AG04449 (cell line): Measurements from ENCODE around the gene KAZN.

Source experiments
- CTCF ChIA-PET: fragments of 350-600 bp; formaldehyde crosslinking; extraction: SDS; loops from one replicate; lab custom pipeline; 2021; ENCODE audit warnings: antibody characterized with exemption; lab: Yijun Ruan, JAX
- POLR2A ChIA-PET: fragments of 400-600, 350-600 bp; formaldehyde crosslinking; extraction: SDS; loops from one replicate; lab custom pipeline; 2020; ENCODE audit warnings: antibody characterized with exemption, inconsistent platforms; lab: Yijun Ruan, JAX
- DNase-seq: peaks from one replicate; pipeline ENCODE4 v3.0.0-alpha.2; 2010; ENCODE audit warnings: low read depth, low spot score
- H3K4me3 ChIP-seq: 2 replicates; pipeline ENCODE4 v1.5.1; 2011; ENCODE audit warnings: low read depth, mild to moderate bottlenecking, control low read depth, low read length
- CTCF ChIP-seq: IDR thresholded peaks from one replicate; pipeline ENCODE4 v1.5.1; 2011; ENCODE audit warnings: mild to moderate bottlenecking, moderate library complexity, low read length, control low read depth, inconsistent platforms; ENCODE audit not compliant: insufficient read depth; ENCODE audit errors: missing control alignments

The KAZN gene

GRCh38 chr1:14704846-14705245 is 106.4 kb downstream of the KAZN start:
- no peak for TF ChIP-seq CTCF
- CTCF ChIA-PET, result no interaction called here
- no peak overlapping the region for H3K4me3 ChIP-seq
- DNase-seq, result no peak
- POLR2A ChIA-PET, result no interaction called here

- CTCF ChIA-PET, result no interaction called here
- no peak overlapping the region for H3K4me3 ChIP-seq
- POLR2A ChIA-PET, result no interaction called here
These were observed 107.3 kb downstream of the KAZN start for GRCh38 chr1:14705824-14706223.

GRCh38 chr1:14706631-14707030 is 108.1 kb downstream of the KAZN start:
- no peak for TF ChIP-seq CTCF
- ChIA-PET POLR2A (no interaction called here), CTCF (no interaction called here)
- H3K4me3 ChIP-seq, result no peak overlapping the region
- DNase-seq, result no peak

More at GRCh38 chr1:14705824-14706223, 107.3 kb downstream of the KAZN start:
- no peak for DNase-seq
- no peak for TF ChIP-seq CTCF

- ChIA-PET CTCF (no interaction called here), POLR2A (no interaction called here)
- no peak for TF ChIP-seq CTCF
- no peak overlapping the region for H3K4me3 ChIP-seq
- no peak for DNase-seq
These were observed 109.3 kb downstream of the KAZN start for GRCh38 chr1:14707531-14708445.

- no peak for TF ChIP-seq CTCF
- DNase-seq, result no peak
- ChIA-PET POLR2A (no interaction called here), CTCF (no interaction called here)
- no peak overlapping the region for H3K4me3 ChIP-seq
These were observed 111.8 kb downstream of the KAZN start for GRCh38 chr1:14710331-14710730.

- CTCF ChIA-PET, result no interaction called here
- POLR2A ChIA-PET, result no interaction called here
- TF ChIP-seq CTCF, result no peak
- H3K4me3 ChIP-seq, result no peak overlapping the region
- no peak for DNase-seq
These were observed 113.7 kb downstream of the KAZN start for GRCh38 chr1:14712136-14712535.
